DMS53 treated with DMSO at 0.1 percent for 48 hours (cell line): ENCODE measurements around the gene CCNY.

ENCODE experiments used
- DNase-seq: peaks from one replicate; lab custom pipeline; 2025; ENCODE audit not compliant: unreplicated experiment; lab: John Stamatoyannopoulos, UW

The CCNY gene

GRCh38 chr10:35575640-35576039 lies 239.3 kb downstream of the CCNY start:
- DNase-seq, result no peak

- no peak for DNase-seq
These were observed 240.4 kb downstream of the CCNY start for GRCh38 chr10:35576730-35577129.

- no peak for DNase-seq
These were observed 241.8 kb downstream of the CCNY start for GRCh38 chr10:35577926-35578617.

- DNase-seq, result no peak
These were observed 242.3 kb downstream of the CCNY start for GRCh38 chr10:35578618-35578956.

GRCh38 chr10:35579116-35579515 lies 242.8 kb downstream of the CCNY start:
- DNase-seq, result no peak

- no peak for DNase-seq
These were observed 243.6 kb downstream of the CCNY start for GRCh38 chr10:35579726-35580422.

GRCh38 chr10:35580423-35580770 lies 244.1 kb downstream of the CCNY start:
- DNase-seq, result no peak

- DNase-seq, result no peak
These were observed 245.3 kb downstream of the CCNY start for GRCh38 chr10:35581655-35582054.

- no peak for DNase-seq
These were observed 248.6 kb downstream of the CCNY start for GRCh38 chr10:35584946-35585345.

- no peak for DNase-seq
These were observed 249.0 kb downstream of the CCNY start for GRCh38 chr10:35585356-35585755.

- DNase-seq, result no peak
These were observed 249.7 kb downstream of the CCNY start for GRCh38 chr10:35585903-35586535.

- no peak for DNase-seq
These were observed 252.5 kb downstream of the CCNY start for GRCh38 chr10:35588836-35589235.

GRCh38 chr10:35592441-35592840 lies 256.1 kb downstream of the CCNY start:
- DNase-seq, result no peak

- no peak for DNase-seq
These were observed 258.1 kb downstream of the CCNY start for GRCh38 chr10:35594115-35595079.

- no peak for DNase-seq
These were observed 258.8 kb downstream of the CCNY start for GRCh38 chr10:35595106-35595505.

- no peak for DNase-seq
These were observed 262.1 kb downstream of the CCNY start for GRCh38 chr10:35598379-35598778.

GRCh38 chr10:35600193-35600592 lies 263.9 kb downstream of the CCNY start:
- no peak for DNase-seq

- DNase-seq, result no peak
These were observed 268.9 kb downstream of the CCNY start, which contains the start of gene GJD4 for GRCh38 chr10:35605191-35605590. TSS of gene GJD4 (plus strand) at chr10:35605341. CDS start at chr10:35605568, 227 bp downstream.

GRCh38 chr10:35606430-35606829 lies 270.1 kb downstream of the CCNY start:
- no peak for DNase-seq

- DNase-seq, result no peak
These were observed 271.4 kb downstream of the CCNY start for GRCh38 chr10:35607475-35608327.
